Mesendoderm (in vitro differentiated cells): ENCODE results near the gene NCLN.
A peak's percentile ranks its signal among the peaks of the same experiment; 100 is the strongest.
"Not testable (repeated sequence)": the region's sequence is repeated elsewhere in the genome, so short reads cannot be mapped to it uniquely, and the experiment has no call there.

ENCODE experiments used
- DNase-seq: peaks from one replicate; pipeline ENCODE4 v3.0.0; 2013
- H2AK5ac ChIP-seq: 2 replicates; pipeline ENCODE4 v1.6.1; 2013; ENCODE audit warnings: low read length, inconsistent platforms
- H2BK120ac ChIP-seq: 2 replicates; pipeline ENCODE4 v1.6.1; 2013; ENCODE audit warnings: low read depth, mild to moderate bottlenecking, low read length, moderate library complexity, mixed read lengths
- H2BK15ac ChIP-seq: replicated peaks from 2 replicates; pipeline ENCODE4 v1.6.1; 2013; ENCODE audit warnings: low read depth, mild to moderate bottlenecking, moderate library complexity
- H2BK5ac ChIP-seq: 2 replicates; pipeline ENCODE4 v1.6.1; 2013; ENCODE audit warnings: low read length, inconsistent platforms
- H3K18ac ChIP-seq: 2 replicates; pipeline ENCODE4 v1.6.1; 2013; ENCODE audit warnings: mild to moderate bottlenecking, low read length, mixed read lengths
- H3K23ac ChIP-seq: one replicate; pipeline ENCODE4 v1.6.1; 2013; ENCODE audit warnings: low read length
- H3K27ac ChIP-seq: 2 replicates; pipeline ENCODE4 v1.5.1; 2013; ENCODE audit warnings: low read depth, mild to moderate bottlenecking, inconsistent platforms, low read length, moderate library complexity
- H3K27me3 ChIP-seq: 2 replicates; pipeline ENCODE4 v1.6.1; 2013; ENCODE audit warnings: low read length, control low read depth, mild to moderate bottlenecking, inconsistent platforms; ENCODE audit not compliant: insufficient read depth, poor library complexity
- H3K36me3 ChIP-seq: 2 replicates; pipeline ENCODE4 v1.6.1; 2013; ENCODE audit warnings: low read length, inconsistent platforms; ENCODE audit not compliant: control insufficient read depth, insufficient read depth
- H3K4ac ChIP-seq: one replicate; pipeline ENCODE4 v1.6.1; 2013; ENCODE audit warnings: low read depth, mild to moderate bottlenecking, low read length, moderate library complexity
- H3K4me1 ChIP-seq: 2 replicates; pipeline ENCODE4 v1.6.1; 2013; ENCODE audit warnings: low read depth, low read length, inconsistent platforms; ENCODE audit not compliant: control insufficient read depth
- H3K4me2 ChIP-seq: 2 replicates; pipeline ENCODE4 v1.6.1; 2013; ENCODE audit warnings: low read length
- H3K4me3 ChIP-seq: 2 replicates; pipeline ENCODE4 v1.5.1; 2013; ENCODE audit warnings: mild to moderate bottlenecking, low read length
- H3K56ac ChIP-seq: one replicate; pipeline ENCODE4 v1.6.1; 2013; ENCODE audit warnings: low read length
- H3K79me1 ChIP-seq: 2 replicates; pipeline ENCODE4 v1.6.1; 2013; ENCODE audit warnings: low read length, inconsistent platforms
- H3K79me2 ChIP-seq: 2 replicates; pipeline ENCODE4 v1.6.1; 2013; ENCODE audit warnings: mild to moderate bottlenecking, low read length; ENCODE audit not compliant: control insufficient read depth, insufficient read depth
- H3K9ac ChIP-seq: 2 replicates; pipeline ENCODE4 v1.6.1; 2013; ENCODE audit warnings: low read length, inconsistent platforms
- H4K5ac ChIP-seq: one replicate; pipeline ENCODE4 v1.6.1; 2013; ENCODE audit warnings: low read length
- H4K8ac ChIP-seq: one replicate; pipeline ENCODE4 v1.6.1; 2013; ENCODE audit warnings: low read depth, mild to moderate bottlenecking, control low read depth, low read length, moderate library complexity
- WGBS: extraction: QIAGEN DNeasy Blood & Tissue Kit; methylation state at CpG from one replicate; pipeline ENCODE4 v1.1.7; 2013; ENCODE audit warnings: low lambda C conversion rate, missing lambda C conversion rate; ENCODE audit not compliant: insufficient coverage; ENCODE audit errors: extremely low coverage; 5-methylcytosine and 5-hydroxymethylcytosine counted together

NCLN gene

GRCh38 chr19:3229888-3230496, 44.3 kb downstream of the NCLN start:
- no peak overlapping the region for H4K5ac ChIP-seq
- no peak overlapping the region for H2AK5ac ChIP-seq
- no peak for DNase-seq
- H2BK5ac ChIP-seq: no peak overlapping the region
- H4K8ac ChIP-seq: no peak overlapping the region
- H3K23ac ChIP-seq: no peak overlapping the region
- no peak overlapping the region for H3K9ac ChIP-seq
- H2BK120ac ChIP-seq: no peak overlapping the region
- no peaks in the 10 kb centered on the region for H3K4me1 ChIP-seq
- no peak overlapping the region for H3K18ac ChIP-seq
- H3K4me2 ChIP-seq: no peak overlapping the region
- peaks cover 2% of the 10 kb centered on the region for H3K27me3 ChIP-seq
- H3K56ac ChIP-seq: no peak overlapping the region
- no CpG with 5 or more reads among the region's 4 CpGs for WGBS
- H3K36me3 ChIP-seq: no peaks in the 10 kb centered on the region
- H3K79me2 ChIP-seq: no peaks in the 10 kb centered on the region
- no peak overlapping the region for H2BK15ac ChIP-seq
- H3K27ac ChIP-seq: no peak overlapping the region
- H3K4ac ChIP-seq: no peak overlapping the region
- no peak overlapping the region for H3K4me3 ChIP-seq
- H3K79me1 ChIP-seq: no peaks in the 10 kb centered on the region

GRCh38 chr19:3231288-3231687, 45.6 kb downstream of the NCLN start:
- no peak overlapping the region for H3K4ac ChIP-seq
- WGBS: no CpG with 5 or more reads among the region's 1 CpG
- no peak overlapping the region for H3K27ac ChIP-seq
- no peak overlapping the region for H4K5ac ChIP-seq
- H2BK5ac ChIP-seq: no peak overlapping the region
- H2BK15ac ChIP-seq: no peak overlapping the region
- H3K4me2 ChIP-seq: no peak overlapping the region
- H3K18ac ChIP-seq: no peak overlapping the region
- H3K79me1 ChIP-seq: no peaks in the 10 kb centered on the region
- H3K56ac ChIP-seq: no peak overlapping the region
- H3K27me3 ChIP-seq: no peaks in the 10 kb centered on the region
- no peak overlapping the region for H3K9ac ChIP-seq
- no peaks in the 10 kb centered on the region for H3K36me3 ChIP-seq
- no peaks in the 10 kb centered on the region for H3K4me1 ChIP-seq
- no peak overlapping the region for H2BK120ac ChIP-seq
- DNase-seq: no peak
- H3K4me3 ChIP-seq: no peak overlapping the region
- H3K23ac ChIP-seq: no peak overlapping the region
- H3K79me2 ChIP-seq: no peaks in the 10 kb centered on the region
- no peak overlapping the region for H2AK5ac ChIP-seq
- no peak overlapping the region for H4K8ac ChIP-seq

GRCh38 chr19:3233116-3233515, 47.4 kb downstream of the NCLN start:
- no peak overlapping the region for H3K56ac ChIP-seq
- no peak overlapping the region for H3K4me2 ChIP-seq
- no peak overlapping the region for H2BK5ac ChIP-seq
- DNase-seq: no peak
- no peak overlapping the region for H3K27ac ChIP-seq
- H3K36me3 ChIP-seq: no peaks in the 10 kb centered on the region
- no peak overlapping the region for H3K9ac ChIP-seq
- no CpG with 5 or more reads among the region's 4 CpGs for WGBS
- H3K79me1 ChIP-seq: no peaks in the 10 kb centered on the region
- H3K18ac ChIP-seq: no peak overlapping the region
- no peak overlapping the region for H3K23ac ChIP-seq
- no peaks in the 10 kb centered on the region for H3K4me1 ChIP-seq
- no peaks in the 10 kb centered on the region for H3K79me2 ChIP-seq
- no peaks in the 10 kb centered on the region for H3K27me3 ChIP-seq
- H4K8ac ChIP-seq: no peak overlapping the region
- H3K4ac ChIP-seq: no peak overlapping the region
- no peak overlapping the region for H3K4me3 ChIP-seq
- H2BK120ac ChIP-seq: no peak overlapping the region
- no peak overlapping the region for H4K5ac ChIP-seq
- H2AK5ac ChIP-seq: no peak overlapping the region
- H2BK15ac ChIP-seq: no peak overlapping the region

GRCh38 chr19:3233831-3234230, 48.1 kb downstream of the NCLN start:
- Histone ChIP-seq H2BK5ac (no peak overlapping the region), H3K36me3 (no peaks in the 10 kb centered on the region), H3K27me3 (no peaks in the 10 kb centered on the region), H3K79me2 (no peaks in the 10 kb centered on the region), H3K23ac (no peak overlapping the region), H3K79me1 (no peaks in the 10 kb centered on the region), H3K56ac (no peak overlapping the region), H4K8ac (no peak overlapping the region), H2AK5ac (no peak overlapping the region), H4K5ac (no peak overlapping the region), H3K18ac (no peak overlapping the region), H2BK120ac (no peak overlapping the region), H3K9ac (no peak overlapping the region), H3K27ac (no peak overlapping the region), H3K4me1 (no peaks in the 10 kb centered on the region), H2BK15ac (no peak overlapping the region), H3K4me3 (no peak overlapping the region), H3K4ac (no peak overlapping the region), H3K4me2 (no peak overlapping the region)
- peak; percentile 44 for DNase-seq
- no CpG with 5 or more reads among the region's 4 CpGs for WGBS

- Histone ChIP-seq H3K4me3 (no peak overlapping the region), H3K4me2 (no peak overlapping the region), H3K4me1 (no peaks in the 10 kb centered on the region), H3K36me3 (no peaks in the 10 kb centered on the region), H3K79me2 (no peaks in the 10 kb centered on the region), H2BK120ac (no peak overlapping the region), H3K4ac (no peak overlapping the region), H2BK5ac (no peak overlapping the region), H4K8ac (no peak overlapping the region), H3K23ac (no peak overlapping the region), H3K27ac (no peak overlapping the region), H3K9ac (no peak overlapping the region), H3K56ac (no peak overlapping the region), H3K79me1 (no peaks in the 10 kb centered on the region), H2BK15ac (no peak overlapping the region), H4K5ac (no peak overlapping the region), H3K18ac (no peak overlapping the region), H2AK5ac (no peak overlapping the region), H3K27me3 (no peaks in the 10 kb centered on the region)
- no peak for DNase-seq
- WGBS: no CpG with 5 or more reads among the region's 9 CpGs
Observed at GRCh38 chr19:3234800-3235199, 49.1 kb downstream of the NCLN start.

GRCh38 chr19:3235604-3236003, 49.9 kb downstream of the NCLN start:
- H2BK120ac ChIP-seq, H3K4me3 ChIP-seq, H3K27ac ChIP-seq, H4K8ac ChIP-seq, H3K18ac ChIP-seq, H2BK5ac ChIP-seq, DNase-seq, H3K4ac ChIP-seq, H3K79me1 ChIP-seq, H3K4me1 ChIP-seq, H3K23ac ChIP-seq, H3K79me2 ChIP-seq, H2BK15ac ChIP-seq, H4K5ac ChIP-seq, H3K27me3 ChIP-seq, H3K56ac ChIP-seq, H3K9ac ChIP-seq, H2AK5ac ChIP-seq, H3K36me3 ChIP-seq, H3K4me2 ChIP-seq: not testable (repeated sequence)
- no CpG with 5 or more reads among the region's 2 CpGs for WGBS
